H1 (cell line): ENCODE measurements around the gene AEBP1. TPM values are rescaled to one million over a fixed set of nuclear protein-coding genes. Genes with fewer than 3 reads are reported as not detected.

ENCODE experiments used
- CTCF ChIA-PET: fragments of 300-600 bp; sonication (Branson Sonifier 250); formaldehyde crosslinking; loops from one replicate; lab custom pipeline; 2021; ENCODE audit not compliant: partially characterized antibody; lab: Charles Lee
- POLR2A ChIA-PET: fragments of 300-600 bp; sonication (Branson Sonifier 250); formaldehyde crosslinking; loops from one replicate; lab custom pipeline; 2021; ENCODE audit warnings: inconsistent platforms; ENCODE audit not compliant: partially characterized antibody; lab: Charles Lee
- DNase-seq, 2 experiments: peaks; one replicate each; pipeline versions ENCODE4 v3.0.0 to v3.0.0-alpha.2; 2010 to 2022; ENCODE audit warnings: low spot score in 2 of 2, low read depth in 1 of 2, mixed read lengths in 1 of 2
- FAIRE-seq: peaks from 2 replicates; lab custom pipeline; 2011; peaks lifted over from hg19 to GRCh38; lab: Jason Lieb, UNC
- H2AFZ ChIP-seq: 2 replicates; pipeline ENCODE4 v1.8.1; 2012; ENCODE audit warnings: low read length, inconsistent platforms
- H2AK5ac ChIP-seq: 2 replicates; pipeline ENCODE4 v1.6.1; 2013; ENCODE audit warnings: low read depth, low read length
- H2BK120ac ChIP-seq: replicated peaks from 2 replicates; pipeline ENCODE3; 2013; ENCODE audit warnings: low read depth, low read length, inconsistent platforms
- H2BK12ac ChIP-seq: 2 replicates; pipeline ENCODE4 v1.6.1; 2013; ENCODE audit warnings: low read depth, low read length
- H2BK15ac ChIP-seq: 2 replicates; pipeline ENCODE4 v1.6.1; 2013; ENCODE audit warnings: low read length
- H2BK20ac ChIP-seq: 2 replicates; pipeline ENCODE4 v1.6.1; 2013; ENCODE audit warnings: low read length
- H2BK5ac ChIP-seq: 2 replicates; pipeline ENCODE4 v1.6.1; 2013; ENCODE audit warnings: low read depth, low read length
- H3K14ac ChIP-seq: 2 replicates; pipeline ENCODE4 v1.6.1; 2013; ENCODE audit warnings: inconsistent platforms; ENCODE audit not compliant: insufficient read length
- H3K18ac ChIP-seq: 2 replicates; pipeline ENCODE4 v1.6.1; 2013; ENCODE audit warnings: low read length; ENCODE audit errors: extremely low read depth
- H3K23ac ChIP-seq: 2 replicates; pipeline ENCODE4 v1.6.1; 2013; ENCODE audit warnings: inconsistent platforms; ENCODE audit not compliant: insufficient read length
- H3K23me2 ChIP-seq: 2 replicates; pipeline ENCODE4 v1.6.1; 2013; ENCODE audit warnings: low read depth, low read length
- H3K27ac ChIP-seq: 2 replicates; pipeline ENCODE4 v1.6.1; 2011; ENCODE audit warnings: low read depth, low read length, inconsistent platforms
- H3K27me3 ChIP-seq, 4 experiments: replicated peaks in 1 of 4; 1 replicate in 1 of 4; 2 replicates in 3 of 4; pipeline versions ENCODE4 v1.6.1 to v1.8.1; 2011 to 2013; ENCODE audit warnings: low read length in 3 of 4, mild to moderate bottlenecking in 3 of 4, inconsistent platforms in 2 of 4, mixed read lengths in 2 of 4, moderate library complexity in 1 of 4; ENCODE audit not compliant: control insufficient read depth in 3 of 4, insufficient read depth in 3 of 4; ENCODE audit errors: extremely low read depth in 1 of 4
- H3K36me3 ChIP-seq, 4 experiments: 2 replicates each; pipeline versions ENCODE4 v1.6.1 to v1.8.1; 2011 to 2013; ENCODE audit warnings: mild to moderate bottlenecking in 4 of 4, low read length in 3 of 4, moderate library complexity in 2 of 4, control low read depth in 1 of 4, inconsistent platforms in 1 of 4; ENCODE audit not compliant: insufficient read depth in 4 of 4, control insufficient read depth in 2 of 4
- H3K4ac ChIP-seq: replicated peaks from 2 replicates; pipeline ENCODE3; 2013; ENCODE audit warnings: low read length, low read depth, mixed read lengths, inconsistent platforms; ENCODE audit not compliant: insufficient read length
- H3K4me1 ChIP-seq, 4 experiments: replicated peaks in 1 of 4; 1 replicate in 1 of 4; 2 replicates in 3 of 4; pipeline versions ENCODE4 v1.6.1 to v1.8.1; 2011 to 2013; ENCODE audit warnings: low read length in 3 of 4, inconsistent platforms in 2 of 4, mixed read lengths in 1 of 4; ENCODE audit not compliant: insufficient read depth in 4 of 4, control insufficient read depth in 3 of 4
- H3K4me2 ChIP-seq, 2 experiments: 2 replicates each; pipeline versions ENCODE4 v1.6.1 to v1.8.1; 2011 to 2013; ENCODE audit warnings: low read depth in 2 of 2, low read length in 2 of 2, control low read depth in 1 of 2, inconsistent platforms in 1 of 2, mild to moderate bottlenecking in 1 of 2; ENCODE audit not compliant: insufficient read depth in 1 of 2
- H3K4me3 ChIP-seq, 4 experiments: fragments of 200-600, 300-600 bp in 1 of 4; sonication (generic), shearing (Covaris generic), sonication (Bioruptor Twin) in 1 of 4; 2 replicates each; pipeline versions ENCODE4 v1.5.1 to v1.8.1; 2011 to 2016; ENCODE audit warnings: low read length in 4 of 4, low read depth in 3 of 4, control low read depth in 2 of 4, inconsistent platforms in 2 of 4, mild to moderate bottlenecking in 2 of 4, mixed read lengths in 1 of 4, moderate library complexity in 1 of 4; ENCODE audit not compliant: insufficient read depth in 2 of 4; ENCODE audit errors: extremely low read depth in 1 of 4
- H3K56ac ChIP-seq: replicated peaks from 2 replicates; pipeline ENCODE3; 2013; ENCODE audit warnings: low read depth, mild to moderate bottlenecking, mixed read lengths, low read length, inconsistent platforms; ENCODE audit not compliant: insufficient read length
- H3K79me1 ChIP-seq: 2 replicates; pipeline ENCODE4 v1.6.1; 2013; ENCODE audit warnings: low read depth, low read length, control low read depth
- H3K79me2 ChIP-seq, 2 experiments: 2 replicates each; pipeline versions ENCODE4 v1.6.1 to v1.8.1; 2012 to 2013; ENCODE audit warnings: low read length in 2 of 2, mild to moderate bottlenecking in 2 of 2, inconsistent platforms in 1 of 2; ENCODE audit not compliant: insufficient read depth in 2 of 2, control insufficient read depth in 1 of 2
- H3K9ac ChIP-seq, 4 experiments: replicated peaks in 1 of 4; 1 replicate in 1 of 4; 2 replicates in 3 of 4; pipeline versions ENCODE4 v1.6.1 to v1.8.1; 2011 to 2013; ENCODE audit warnings: low read depth in 3 of 4, low read length in 3 of 4, control low read depth in 2 of 4, mild to moderate bottlenecking in 2 of 4, moderate library complexity in 2 of 4, inconsistent platforms in 1 of 4; ENCODE audit errors: extremely low read depth in 1 of 4
- H3K9me3 ChIP-seq, 2 experiments: 2 replicates each; pipeline versions ENCODE4 v1.6.1 to v1.8.1; 2012 to 2013; ENCODE audit warnings: mild to moderate bottlenecking in 2 of 2, moderate library complexity in 2 of 2, control low read depth in 1 of 2, inconsistent platforms in 1 of 2, low read depth in 1 of 2, low read length in 1 of 2, mixed read lengths in 1 of 2; ENCODE audit not compliant: insufficient read depth in 2 of 2
- H4K20me1 ChIP-seq, 2 experiments: replicated peaks in 1 of 2; 2 replicates each; pipeline versions ENCODE3 to v1.8.1; 2011 to 2013; ENCODE audit warnings: inconsistent platforms in 2 of 2, low read length in 2 of 2, mild to moderate bottlenecking in 1 of 2; ENCODE audit not compliant: insufficient read depth in 2 of 2, control insufficient read depth in 1 of 2
- H4K5ac ChIP-seq: 2 replicates; pipeline ENCODE4 v1.6.1; 2013; ENCODE audit warnings: low read length, low read depth, mixed read lengths, inconsistent platforms; ENCODE audit not compliant: insufficient read length
- H4K8ac ChIP-seq: 2 replicates; pipeline ENCODE4 v1.8.0; 2013; ENCODE audit warnings: mild to moderate bottlenecking, moderate library complexity, low read length, inconsistent platforms; ENCODE audit not compliant: insufficient read depth; ENCODE audit errors: extremely low read depth
- H4K91ac ChIP-seq: replicated peaks from 2 replicates; pipeline ENCODE3; 2013; ENCODE audit warnings: low read length, mixed read lengths, inconsistent platforms; ENCODE audit not compliant: insufficient read length
- BCL11A ChIP-seq, 2 experiments: IDR thresholded peaks; one replicate each; pipeline ENCODE4 v1.6.1; 2011; ENCODE audit warnings: low read depth in 2 of 2, low read length in 2 of 2, mild to moderate bottlenecking in 2 of 2
- CTBP2 ChIP-seq: IDR thresholded peaks from 2 replicates; pipeline ENCODE4 v1.7.0; 2011; ENCODE audit warnings: borderline replicate concordance, mild to moderate bottlenecking, moderate library complexity, mixed read lengths, low read length; ENCODE audit not compliant: insufficient read depth, insufficient read length
- EZH2 ChIP-seq: fragments of 200-600 bp; sonication (generic); IDR thresholded peaks from 2 replicates; pipeline ENCODE4 v1.7.1; 2012; ENCODE audit warnings: low read depth, mild to moderate bottlenecking, moderate library complexity, low read length, inconsistent platforms; ENCODE audit not compliant: severe bottlenecking
- GTF2F1 ChIP-seq: IDR thresholded peaks from 2 replicates; pipeline ENCODE4 v1.6.1; 2012; ENCODE audit warnings: low read depth, low read length, improper control_type of control experiment, borderline replicate concordance
- HDAC2 ChIP-seq, 2 experiments: fragments of 300-600 bp in 1 of 2; sonication (generic) in 1 of 2; IDR thresholded peaks; 2 replicates each; pipeline ENCODE4 v1.6.1; 2011 to 2012; ENCODE audit warnings: low read depth in 2 of 2, low read length in 2 of 2, mild to moderate bottlenecking in 2 of 2, moderate library complexity in 2 of 2, borderline replicate concordance in 1 of 2, inconsistent platforms in 1 of 2
- KDM5A ChIP-seq: fragments of 200-600 bp; IDR thresholded peaks from 2 replicates; pipeline ENCODE4 v1.7.1; 2012; ENCODE audit warnings: mild to moderate bottlenecking, low read length, inconsistent platforms, mixed read lengths
- MAX ChIP-seq: IDR thresholded peaks from 2 replicates; pipeline ENCODE4 v1.6.1; 2012; ENCODE audit warnings: inconsistent platforms
- NANOG ChIP-seq: IDR thresholded peaks from 2 replicates; pipeline ENCODE4 v1.6.1; 2011; ENCODE audit warnings: low read length, low read depth, mild to moderate bottlenecking, inconsistent platforms; ENCODE audit not compliant: insufficient read depth, poor library complexity, severe bottlenecking
- POLR2AphosphoS5 ChIP-seq: IDR thresholded peaks from 2 replicates; pipeline ENCODE4 v1.6.1; 2011; ENCODE audit warnings: low read depth, low read length
- SP1 ChIP-seq: IDR thresholded peaks from 2 replicates; pipeline ENCODE4 v1.6.1; 2011; ENCODE audit warnings: low read depth, low read length
- USF2 ChIP-seq: IDR thresholded peaks from 2 replicates; pipeline ENCODE4 v1.6.1; 2011; ENCODE audit warnings: low read length, improper control_type of control experiment
- WGBS, 2 experiments: shearing (Covaris generic) in 1 of 2; methylation state at CpG; one replicate each; pipeline versions ENCODE4 v1.1.6 to v1.1.7; 2013 to 2015; ENCODE audit warnings: low lambda C conversion rate in 2 of 2, mixed read lengths in 2 of 2, inconsistent platforms in 1 of 2, low coverage in 1 of 2, missing lambda C conversion rate in 1 of 2; ENCODE audit not compliant: insufficient replicate concordance in 2 of 2, insufficient coverage in 1 of 2, insufficient read length in 1 of 2; ENCODE audit errors: extremely low coverage in 1 of 2, missing lambda C conversion rate in 1 of 2; 5-methylcytosine and 5-hydroxymethylcytosine counted together
- polyA plus RNA-seq, 7 experiments: library from polyadenylated mRNA; depleted of rRNA in 3 of 7; stranded (reverse) in 5 of 7; unstranded in 2 of 7; fragments of >200 nt in 5 of 7; fragments of 200-250 nt in 2 of 7; gene quantifications; 1 replicate in 5 of 7; 2 replicates in 1 of 7; 4 replicates in 1 of 7; pipeline versions ENCODE4 v1.2.1 to v1.2.3, GENCODE V29; 2011 to 2013; ENCODE audit warnings: missing spikeins in 2 of 7, mixed read lengths in 2 of 7
- total RNA-seq: library from RNA; stranded (reverse); fragmentation: NEBNext Ultra II Directional; extraction: Animal tissue kit (Norgen Biotek cat#: 25700); gene quantifications from 2 replicates; pipeline ENCODE4 v1.2.1, GENCODE V29; 2021

Gene AEBP1
- total and polyA plus RNA-seq, 2 of the 8 experiments (the other 6 are each of a cell fraction or from before 2014, with no cell fraction given): 10.4 to 41.2 TPM

- no peak overlapping the region for H2AK5ac ChIP-seq
- no peak overlapping the region for H2BK15ac ChIP-seq
- no peak overlapping the region for H3K4me2 ChIP-seq
- peaks cover 9% of the 10 kb centered on the region; the same call in 1 of the 2 replicates for H3K23me2 ChIP-seq
- H3K36me3 ChIP-seq: no peaks in the 10 kb centered on the region
- H3K4ac ChIP-seq: no peak overlapping the region
- no peak overlapping the region; the same call in 1 of the 2 replicates for H2BK20ac ChIP-seq
- TF ChIP-seq EZH2 (no peak), CTBP2 (no peak), MAX (no peak), BCL11A (IDR thresholded peaks at IDR 0.05; ENCODE audit: low read depth in 2 of 2, low read length in 2 of 2) (no peak), POLR2AphosphoS5 (no peak), HDAC2 (IDR thresholded peaks at IDR 0.05; ENCODE audit: borderline replicate concordance in 1 of 2, low read depth in 2 of 2, low read length in 2 of 2) (no peak), KDM5A (no peak), USF2 (no peak), SP1 (no peak), GTF2F1 (no peak), NANOG (no peak)
- no peak overlapping the region for H3K14ac ChIP-seq
- H3K27ac ChIP-seq: no peak overlapping the region
- no peak overlapping the region for H3K18ac ChIP-seq
- H4K5ac ChIP-seq: no peak overlapping the region
- H3K79me1 ChIP-seq: no peaks in the 10 kb centered on the region
- DNase-seq (no peak), FAIRE-seq (no peak)
- H2AFZ ChIP-seq: no peak overlapping the region
- WGBS, 2 experiments: 74% methylated on average over 4 of the region's 4 CpGs; no CpG with 5 or more reads in 1 of the 2 experiments
- no peaks in the 10 kb centered on the region for H3K79me2 ChIP-seq
- no peak overlapping the region for H2BK120ac ChIP-seq
- no peak overlapping the region for H3K4me3 ChIP-seq
- POLR2A ChIA-PET: no interaction called here
- no peak overlapping the region for H3K56ac ChIP-seq
- H2BK12ac ChIP-seq: no peak overlapping the region
- H2BK5ac ChIP-seq: no peak overlapping the region
- H3K27me3 ChIP-seq: peaks cover 0 to 17% (median 5%) of the 10 kb centered on the region in 4 experiments; a peak in 6 of 7 replicates
- H3K9ac ChIP-seq: no peak overlapping the region
- CTCF ChIA-PET: interaction anchor here (0.9 to 3.7 kb wide), 5 partner anchors 11 to 137 kb away, joined by 3 to 17 read pairs (median 3); no protein-coding TSS in a partner anchor
- no peaks in the 10 kb centered on the region for H4K20me1 ChIP-seq
- no peak overlapping the region for H4K91ac ChIP-seq
- peaks cover 0 to 4% (median 3%) of the 10 kb centered on the region in 4 experiments; a peak in 4 of 7 replicates for H3K4me1 ChIP-seq
- H4K8ac ChIP-seq: no peak overlapping the region
- no peak overlapping the region for H3K23ac ChIP-seq
- H3K9me3 ChIP-seq: no peaks in the 10 kb centered on the region
These were observed 4.5 kb upstream of the AEBP1 start for GRCh38 chr7:44099669-44100068.
